ENCODE data around the gene SLCO4A1. TPM values are rescaled to one million over a fixed set of nuclear protein-coding genes. Genes with fewer than 3 reads are reported as not detected.

SLCO4A1 gene
- total and polyA plus RNA-seq, 2 experiments from 2014 or later = 0.22 to 0.43 TPM

- Histone ChIP-seq H4K20me1 (ENCODE audit: insufficient read depth) (no peaks in the 10 kb centered on the region), H3K79me2 (ENCODE audit: insufficient read depth) (no peaks in the 10 kb centered on the region), H3F3A (ENCODE audit: insufficient read depth) (no peaks in the 10 kb centered on the region), H3K4me3 (no peak overlapping the region), H3K9me2 (ENCODE audit: insufficient read depth) (no peaks in the 10 kb centered on the region), H3K27ac (no peak overlapping the region), H3K4me2 (ENCODE audit: unreplicated experiment) (no peak overlapping the region), H3K9ac (no peak overlapping the region), H3K4me1 (ENCODE audit: insufficient read depth) (peaks cover 6% of the 10 kb centered on the region; the same call in 1 of the 2 replicates), H3K9me3 (ENCODE audit: low read depth) (no peaks in the 10 kb centered on the region), H3K27me3 (replicated peaks; ENCODE audit: insufficient read depth) (no peaks in the 10 kb centered on the region), H2AFZ (no peak overlapping the region), H3K36me3 (ENCODE audit: low read depth) (no peaks in the 10 kb centered on the region)
- TF ChIP-seq EZH2 (IDR thresholded peaks at IDR 0.05; ENCODE audit: insufficient read depth, poor library complexity, severe bottlenecking) (no peak), EZH2phosphoT487 (IDR thresholded peaks at IDR 0.05; ENCODE audit: insufficient read depth, low read depth) (no peak)
- in situ Hi-C loops (cut with MboI) = loop anchor here (10.0 kb wide), 1 partner anchor 113 kb away; no protein-coding TSS in a partner anchor
- 85 to 87% methylated on average over 15 of the region's 15 CpGs for WGBS, 2 experiments (ENCODE audit: low coverage in 1 of 2, low lambda C conversion rate in 2 of 2, missing lambda C conversion rate in 2 of 2)
- DNase-seq = no peak
Measured at GRCh38 chr20:62671765-62672164, 29.5 kb downstream of the SLCO4A1 start.

GRCh38 chr20:62674370-62674769, 32.1 kb downstream of the SLCO4A1 start:
- Histone ChIP-seq H2AFZ (no peak overlapping the region), H3K9ac (no peak overlapping the region), H3K9me2 (ENCODE audit: insufficient read depth) (no peaks in the 10 kb centered on the region), H3K27ac (no peak overlapping the region), H3K4me1 (ENCODE audit: insufficient read depth) (peaks cover 6% of the 10 kb centered on the region; the same call in 1 of the 2 replicates), H3K4me2 (ENCODE audit: unreplicated experiment) (no peak overlapping the region), H3K9me3 (ENCODE audit: low read depth) (no peaks in the 10 kb centered on the region), H4K20me1 (ENCODE audit: insufficient read depth) (no peaks in the 10 kb centered on the region), H3F3A (ENCODE audit: insufficient read depth) (no peaks in the 10 kb centered on the region), H3K36me3 (ENCODE audit: low read depth) (no peaks in the 10 kb centered on the region), H3K27me3 (replicated peaks; ENCODE audit: insufficient read depth) (no peaks in the 10 kb centered on the region; the same call in 1 of the 2 replicates), H3K79me2 (ENCODE audit: insufficient read depth) (no peaks in the 10 kb centered on the region), H3K4me3 (no peak overlapping the region)
- TF ChIP-seq EZH2phosphoT487 (IDR thresholded peaks at IDR 0.05; ENCODE audit: insufficient read depth, low read depth) (no peak), EZH2 (IDR thresholded peaks at IDR 0.05; ENCODE audit: insufficient read depth, poor library complexity, severe bottlenecking) (no peak)
- WGBS, 2 experiments (ENCODE audit: low coverage in 1 of 2, low lambda C conversion rate in 2 of 2, missing lambda C conversion rate in 2 of 2) = 88 to 96% methylated on average over 11 of the region's 11 CpGs
- DNase-seq = no peak
- in situ Hi-C loops (cut with MboI) = loop anchor here (10.0 kb wide), 1 partner anchor 110 kb away; no protein-coding TSS in a partner anchor

- Histone ChIP-seq H3K9me3 (ENCODE audit: low read depth) (no peaks in the 10 kb centered on the region), H3K9me2 (ENCODE audit: insufficient read depth) (no peaks in the 10 kb centered on the region), H3K9ac (no peak overlapping the region), H3K27me3 (replicated peaks; ENCODE audit: insufficient read depth) (no peaks in the 10 kb centered on the region; the same call in 1 of the 2 replicates), H3K27ac (no peak overlapping the region), H3K36me3 (ENCODE audit: low read depth) (no peaks in the 10 kb centered on the region), H3K4me3 (no peak overlapping the region), H3K4me2 (ENCODE audit: unreplicated experiment) (no peak overlapping the region), H3F3A (ENCODE audit: insufficient read depth) (no peaks in the 10 kb centered on the region), H2AFZ (no peak overlapping the region), H3K79me2 (ENCODE audit: insufficient read depth) (no peaks in the 10 kb centered on the region), H3K4me1 (ENCODE audit: insufficient read depth) (peaks cover 6% of the 10 kb centered on the region; the same call in 1 of the 2 replicates), H4K20me1 (ENCODE audit: insufficient read depth) (no peaks in the 10 kb centered on the region)
- DNase-seq = peak; percentile 54
- TF ChIP-seq EZH2phosphoT487 (IDR thresholded peaks at IDR 0.05; ENCODE audit: insufficient read depth, low read depth) (no peak), EZH2 (IDR thresholded peaks at IDR 0.05; ENCODE audit: insufficient read depth, poor library complexity, severe bottlenecking) (no peak)
- in situ Hi-C loops (cut with MboI) = loop anchor here (10.0 kb wide), 1 partner anchor 109 kb away; no protein-coding TSS in a partner anchor
- 64 to 65% methylated on average over 22 to 25 of the region's 25 CpGs for WGBS, 2 experiments (ENCODE audit: low coverage in 1 of 2, low lambda C conversion rate in 2 of 2, missing lambda C conversion rate in 2 of 2)
Measured at GRCh38 chr20:62675156-62675876, 33.0 kb downstream of the SLCO4A1 start.

- no peak overlapping the region for H3K4me2 ChIP-seq (ENCODE audit: unreplicated experiment)
- in situ Hi-C loops (cut with MboI) = loop anchor here (10.0 kb wide), 1 partner anchor 109 kb away; no protein-coding TSS in a partner anchor
- no peaks in the 10 kb centered on the region for H3K9me2 ChIP-seq (ENCODE audit: insufficient read depth)
- no peak overlapping the region for H2AFZ ChIP-seq
- no peaks in the 10 kb centered on the region for H3K9me3 ChIP-seq (ENCODE audit: low read depth)
- no peak for DNase-seq
- WGBS, 2 experiments (ENCODE audit: low coverage in 1 of 2, low lambda C conversion rate in 2 of 2, missing lambda C conversion rate in 2 of 2) = 75 to 79% methylated on average over 13 to 14 of the region's 14 CpGs
- no peaks in the 10 kb centered on the region for H4K20me1 ChIP-seq (ENCODE audit: insufficient read depth)
- H3F3A ChIP-seq (ENCODE audit: insufficient read depth) = no peaks in the 10 kb centered on the region
- no peak overlapping the region for H3K4me3 ChIP-seq
- no peaks in the 10 kb centered on the region for H3K36me3 ChIP-seq (ENCODE audit: low read depth)
- peaks cover 6% of the 10 kb centered on the region; the same call in 1 of the 2 replicates for H3K4me1 ChIP-seq (ENCODE audit: insufficient read depth)
- no peak for TF ChIP-seq EZH2 (IDR thresholded peaks at IDR 0.05; ENCODE audit: insufficient read depth, poor library complexity, severe bottlenecking)
- TF ChIP-seq EZH2phosphoT487 (IDR thresholded peaks at IDR 0.05; ENCODE audit: insufficient read depth, low read depth) = no peak
- no peak overlapping the region for H3K27ac ChIP-seq
- H3K27me3 ChIP-seq (replicated peaks; ENCODE audit: insufficient read depth) = no peaks in the 10 kb centered on the region; the same call in 1 of the 2 replicates
- H3K79me2 ChIP-seq (ENCODE audit: insufficient read depth) = no peaks in the 10 kb centered on the region
- no peak overlapping the region for H3K9ac ChIP-seq
Measured at GRCh38 chr20:62675877-62676260, 33.6 kb downstream of the SLCO4A1 start.

All from GM23248 (cell line).